Ishikawa (cell line): ENCODE measurements around the gene CALML6.

Experiments
- CEBPB ChIP-seq: IDR thresholded peaks from 2 replicates; pipeline ENCODE4 v1.6.1; 2012
- CREB1 ChIP-seq: IDR thresholded peaks from 2 replicates; pipeline ENCODE4 v1.6.1; 2012; ENCODE audit warnings: low read depth
- EGR1 ChIP-seq: IDR thresholded peaks from 2 replicates; pipeline ENCODE4 v1.6.1; 2012
- EP300 ChIP-seq: IDR thresholded peaks from 2 replicates; pipeline ENCODE4 v1.6.1; 2012; ENCODE audit warnings: borderline replicate concordance
- FOXM1 ChIP-seq: IDR thresholded peaks from 2 replicates; pipeline ENCODE4 v1.6.1; 2012; ENCODE audit warnings: low read depth, borderline replicate concordance
- NFIC ChIP-seq: IDR thresholded peaks from 2 replicates; pipeline ENCODE4 v1.6.1; 2012
- RAD21 ChIP-seq: IDR thresholded peaks from 2 replicates; pipeline ENCODE4 v1.6.1; 2012; ENCODE audit warnings: low read depth
- TAF1 ChIP-seq: IDR thresholded peaks from 2 replicates; pipeline ENCODE4 v1.6.1; 2012; ENCODE audit warnings: low read depth, mild to moderate bottlenecking
- TCF12 ChIP-seq: IDR thresholded peaks from 2 replicates; pipeline ENCODE4 v1.6.1; 2012; ENCODE audit warnings: low read depth
- TEAD4 ChIP-seq: IDR thresholded peaks from 2 replicates; pipeline ENCODE4 v1.6.1; 2012
- YY1 ChIP-seq: IDR thresholded peaks from 2 replicates; pipeline ENCODE4 v1.6.1; 2012; ENCODE audit warnings: low read depth
- ZBTB7A ChIP-seq: IDR thresholded peaks from 2 replicates; pipeline ENCODE4 v1.6.1; 2012; ENCODE audit warnings: low read depth
- TF ChIP-seq, protein P1 (sequence below): IDR thresholded peaks from 2 replicates; pipeline ENCODE4 v1.6.1; 2012
- TF ChIP-seq, protein P2 (sequence below): IDR thresholded peaks from 2 replicates; pipeline ENCODE4 v1.6.1; 2012; ENCODE audit warnings: low read depth, mild to moderate bottlenecking

Gene CALML6

DNA sequence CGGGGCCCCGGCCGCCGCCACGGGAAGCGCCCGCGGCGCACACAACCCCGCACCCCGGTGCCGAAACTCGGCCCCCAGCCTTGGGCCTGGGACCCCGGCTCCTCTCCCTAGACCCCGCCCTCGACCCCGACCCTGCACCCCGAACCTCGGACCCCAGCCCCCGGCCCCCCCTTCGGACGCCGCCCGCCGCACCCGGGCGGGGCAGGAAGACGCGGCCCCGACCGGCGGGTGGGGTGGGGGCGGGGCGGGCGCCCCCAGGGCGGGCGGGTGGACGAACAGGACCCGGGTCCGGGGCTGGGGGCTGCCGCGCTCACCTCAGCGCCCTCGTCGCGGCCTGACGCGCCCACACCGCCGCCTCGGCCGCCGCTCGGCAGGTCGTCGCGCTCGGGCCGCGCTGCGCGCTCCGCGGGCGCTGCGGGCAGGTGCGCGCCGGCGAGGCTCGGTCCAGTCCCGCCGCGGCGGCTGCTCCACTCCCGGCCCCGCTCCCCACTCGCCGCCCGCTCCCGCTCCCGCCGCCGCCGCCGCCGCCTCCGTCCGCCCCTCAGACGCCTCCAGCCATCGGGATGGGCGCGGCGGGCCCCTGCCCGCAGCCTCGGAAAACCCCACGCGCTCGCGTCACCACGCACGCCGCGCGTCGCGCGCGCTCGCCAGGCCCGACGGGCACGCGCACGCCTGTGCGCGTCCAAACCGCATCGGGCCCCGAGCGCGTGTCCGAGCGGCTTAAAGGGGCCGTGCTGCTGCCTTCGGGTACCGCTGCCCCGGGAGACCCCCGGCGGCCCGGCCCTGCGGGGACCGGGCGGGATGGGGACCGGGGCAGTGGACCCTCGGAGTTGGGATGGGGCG lies 24.3 kb upstream of the CALML6 start, which contains the start of gene GNB1:
Gene GNB1 (minus strand): TSS at position 582 of the 843 bp plus-strand sequence. CDS start 65,634 bp downstream, outside the sequence.
- TF ChIP-seq FOXM1 = no peak
- peak; percentile 38; the same call in 1 of the 2 replicates for TF ChIP-seq TCF12
- peak; percentile 31; the same call in 1 of the 2 replicates for TF ChIP-seq EGR1
- peak; percentile 78 for TF ChIP-seq TAF1
- peak; percentile 71; the same call in 1 of the 2 replicates for TF ChIP-seq CREB1
- TF ChIP-seq EP300 = no peak; the same call in 1 of the 2 replicates
- TF ChIP-seq YY1 = peak; percentile 71; the same call in 1 of the 2 replicates
- TF ChIP-seq ZBTB7A = no peak
- TF ChIP-seq, protein P1, sequence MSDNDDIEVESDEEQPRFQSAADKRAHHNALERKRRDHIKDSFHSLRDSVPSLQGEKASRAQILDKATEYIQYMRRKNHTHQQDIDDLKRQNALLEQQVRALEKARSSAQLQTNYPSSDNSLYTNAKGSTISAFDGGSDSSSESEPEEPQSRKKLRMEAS = peak; percentile 39; the same call in 1 of the 2 replicates

DNA sequence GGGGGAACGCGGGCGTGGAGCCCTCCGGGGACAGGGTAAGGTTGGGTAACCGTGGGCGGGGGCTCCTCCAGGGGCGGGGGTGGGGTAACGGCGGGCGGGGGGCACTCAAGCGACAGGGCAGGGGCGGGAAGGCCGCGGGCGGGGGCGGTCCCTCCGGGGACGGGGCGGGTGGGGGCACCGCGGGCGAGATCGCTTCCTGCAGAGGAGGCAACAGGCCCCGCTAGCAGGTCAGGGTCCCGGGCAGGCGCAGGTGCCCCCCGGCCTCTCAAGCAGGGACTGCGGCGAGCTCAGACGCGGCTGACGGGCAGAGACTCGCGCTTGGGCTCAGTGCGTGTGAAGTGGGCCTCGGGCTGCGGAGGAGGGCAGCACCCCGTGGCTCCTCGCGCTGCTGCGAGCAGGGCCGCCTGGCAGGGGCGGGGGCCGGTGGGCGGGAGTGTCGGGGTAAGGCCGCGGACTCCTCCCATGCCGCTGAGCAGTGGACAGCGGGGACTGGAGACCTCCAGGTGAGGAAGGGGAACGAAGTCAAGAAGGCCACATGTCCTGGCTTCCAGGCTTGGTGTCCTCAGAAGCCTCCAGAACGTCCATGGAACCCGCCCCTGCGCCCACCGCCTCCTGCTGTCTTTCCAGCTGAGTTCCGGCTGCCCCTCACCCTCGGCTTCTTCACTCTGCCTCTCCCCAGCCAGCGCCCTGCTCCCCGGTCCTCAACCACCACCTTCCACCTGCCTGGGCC lies 23.5 kb upstream of the CALML6 start:
- TF ChIP-seq EGR1 (peak; percentile 58), TAF1 (no peak; the same call in 1 of the 2 replicates), ZBTB7A (0 out of 2 replicates have a peak, but pooled peaks have one; percentile 31), YY1 (no peak), TCF12 (0 out of 2 replicates have a peak, but pooled peaks have one; percentile 9)
- TF ChIP-seq, protein P1 = peak; percentile 50

DNA sequence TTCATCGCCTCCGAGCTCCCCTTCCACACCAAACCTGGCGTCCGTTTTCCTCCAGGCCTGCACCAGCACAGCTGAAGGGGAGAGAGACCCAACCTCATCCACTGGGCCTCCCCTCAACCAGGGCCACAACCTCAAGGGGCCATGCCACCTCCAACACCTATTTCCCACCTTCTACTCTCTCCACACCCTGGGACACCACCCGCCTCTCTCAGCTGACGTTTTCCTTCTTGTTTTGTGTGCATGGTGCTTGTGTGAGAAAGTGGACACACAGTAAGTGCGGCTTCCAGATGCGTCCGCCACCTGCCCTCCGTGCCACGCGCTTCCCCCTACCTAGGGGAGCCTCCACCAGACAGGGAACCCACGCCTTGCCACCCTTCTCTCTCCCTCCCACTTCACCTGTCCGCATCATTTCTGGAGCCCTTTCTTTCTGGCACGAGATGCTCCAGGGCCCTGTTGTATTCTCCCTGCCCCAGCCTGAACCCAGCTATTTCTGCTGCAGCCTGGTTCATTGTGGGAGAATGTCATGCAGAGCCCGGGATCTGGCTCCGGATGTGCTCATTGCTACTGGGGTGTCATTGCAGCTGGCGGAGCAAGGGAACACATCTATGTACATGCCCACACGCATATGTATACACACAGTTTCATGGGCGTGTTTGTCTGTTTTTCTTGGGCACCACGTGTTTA lies 22.8 kb upstream of the CALML6 start:
- no peak for TF ChIP-seq NFIC
- TF ChIP-seq ZBTB7A = no peak
- TF ChIP-seq, protein P1 = no peak
- TF ChIP-seq TAF1 = no peak; the same call in 1 of the 2 replicates
- no peak for TF ChIP-seq RAD21
- TF ChIP-seq EGR1 = no peak
- no peak for TF ChIP-seq CREB1
- TF ChIP-seq, protein P2, sequence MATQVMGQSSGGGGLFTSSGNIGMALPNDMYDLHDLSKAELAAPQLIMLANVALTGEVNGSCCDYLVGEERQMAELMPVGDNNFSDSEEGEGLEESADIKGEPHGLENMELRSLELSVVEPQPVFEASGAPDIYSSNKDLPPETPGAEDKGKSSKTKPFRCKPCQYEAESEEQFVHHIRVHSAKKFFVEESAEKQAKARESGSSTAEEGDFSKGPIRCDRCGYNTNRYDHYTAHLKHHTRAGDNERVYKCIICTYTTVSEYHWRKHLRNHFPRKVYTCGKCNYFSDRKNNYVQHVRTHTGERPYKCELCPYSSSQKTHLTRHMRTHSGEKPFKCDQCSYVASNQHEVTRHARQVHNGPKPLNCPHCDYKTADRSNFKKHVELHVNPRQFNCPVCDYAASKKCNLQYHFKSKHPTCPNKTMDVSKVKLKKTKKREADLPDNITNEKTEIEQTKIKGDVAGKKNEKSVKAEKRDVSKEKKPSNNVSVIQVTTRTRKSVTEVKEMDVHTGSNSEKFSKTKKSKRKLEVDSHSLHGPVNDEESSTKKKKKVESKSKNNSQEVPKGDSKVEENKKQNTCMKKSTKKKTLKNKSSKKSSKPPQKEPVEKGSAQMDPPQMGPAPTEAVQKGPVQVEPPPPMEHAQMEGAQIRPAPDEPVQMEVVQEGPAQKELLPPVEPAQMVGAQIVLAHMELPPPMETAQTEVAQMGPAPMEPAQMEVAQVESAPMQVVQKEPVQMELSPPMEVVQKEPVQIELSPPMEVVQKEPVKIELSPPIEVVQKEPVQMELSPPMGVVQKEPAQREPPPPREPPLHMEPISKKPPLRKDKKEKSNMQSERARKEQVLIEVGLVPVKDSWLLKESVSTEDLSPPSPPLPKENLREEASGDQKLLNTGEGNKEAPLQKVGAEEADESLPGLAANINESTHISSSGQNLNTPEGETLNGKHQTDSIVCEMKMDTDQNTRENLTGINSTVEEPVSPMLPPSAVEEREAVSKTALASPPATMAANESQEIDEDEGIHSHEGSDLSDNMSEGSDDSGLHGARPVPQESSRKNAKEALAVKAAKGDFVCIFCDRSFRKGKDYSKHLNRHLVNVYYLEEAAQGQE = no peak
- no peak for TF ChIP-seq CEBPB
- no peak for TF ChIP-seq FOXM1
- TF ChIP-seq TCF12 = no peak
- no peak for TF ChIP-seq YY1

DNA sequence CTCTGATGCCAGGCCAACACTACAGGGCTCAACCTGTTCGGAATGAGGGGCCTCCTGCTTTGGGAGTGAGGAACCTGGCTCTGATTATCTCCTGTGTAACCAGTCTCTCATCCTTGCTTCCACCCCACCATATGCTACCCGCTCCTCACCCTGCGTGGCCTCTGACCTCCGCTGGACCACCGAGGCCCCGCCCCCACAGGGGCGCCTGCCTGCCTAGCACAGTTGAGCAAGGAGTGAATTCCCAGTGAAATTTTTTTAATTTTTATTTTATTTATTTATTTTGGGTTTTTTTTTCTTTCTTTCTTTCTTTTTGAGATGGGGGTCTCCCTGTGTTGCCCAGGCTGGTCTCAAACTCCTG lies 22.3 kb upstream of the CALML6 start:
- TF ChIP-seq RAD21 (no peak), NFIC (no peak)

DNA sequence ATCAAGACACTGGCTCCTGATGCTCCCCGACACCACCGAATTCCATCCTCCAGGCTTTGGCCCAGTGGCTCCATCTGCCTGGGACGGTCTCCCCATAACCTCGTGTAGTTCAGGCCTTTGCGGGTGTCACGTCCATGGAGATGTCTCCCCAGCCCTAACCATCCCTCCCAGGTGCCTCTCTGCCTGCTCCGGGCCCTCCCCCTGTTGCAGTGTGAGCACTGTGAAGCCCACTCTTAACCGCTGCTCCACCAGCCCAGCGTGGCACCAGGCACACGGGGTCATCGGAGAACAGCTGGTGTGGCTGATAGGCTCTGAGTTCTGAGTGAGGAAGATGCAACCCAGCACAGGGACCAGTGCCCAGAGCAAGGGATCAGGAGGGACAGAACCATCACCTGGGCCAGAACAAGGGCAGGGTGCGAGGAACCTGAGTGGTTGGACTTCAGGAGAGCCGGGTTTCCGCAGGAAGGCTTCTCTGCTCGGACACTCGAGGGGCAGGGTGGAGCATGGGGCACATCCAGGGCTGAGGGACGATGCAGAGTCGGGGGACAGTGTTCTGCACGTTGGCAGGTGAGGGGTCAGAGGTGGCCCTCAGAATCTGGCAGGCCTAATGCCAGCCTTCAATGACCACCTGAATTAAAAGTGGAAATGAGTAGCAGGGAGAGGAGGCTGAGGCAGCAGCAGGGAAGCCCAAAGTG lies 21.6 kb upstream of the CALML6 start:
- no peak for TF ChIP-seq TEAD4
- TF ChIP-seq FOXM1 = no peak
- no peak for TF ChIP-seq CEBPB
- TF ChIP-seq, protein P1 = no peak
- no peak for TF ChIP-seq CREB1
- TF ChIP-seq TAF1 = no peak
- TF ChIP-seq, protein P2 = no peak
- no peak for TF ChIP-seq YY1
- TF ChIP-seq EGR1 = no peak
- no peak for TF ChIP-seq EP300
